ENCODE measurements around the gene USP47. TPM values are rescaled to one million over a fixed set of nuclear protein-coding genes. Genes with fewer than 3 reads are reported as not detected.

USP47 gene
- total RNA-seq, 1 donor from 2014 or later: 71.7 TPM

- Histone ChIP-seq H3K9ac (no peak overlapping the region), H3K4me1 (no peaks in the 10 kb centered on the region), H3F3A (ENCODE audit: low read depth) (no peaks in the 10 kb centered on the region), H3K36me3 (peaks cover 20% of the 10 kb centered on the region), H3K27ac (no peak overlapping the region), H3K27me3 (no peaks in the 10 kb centered on the region), H2AFZ (replicated peaks) (no peak overlapping the region), H4K20me1 (ENCODE audit: low read depth) (no peaks in the 10 kb centered on the region), H3K9me3 (ENCODE audit: low read depth) (no peaks in the 10 kb centered on the region), H3K4me2 (no peak overlapping the region), H3K4me3 (no peak overlapping the region), H3K79me2 (ENCODE audit: low read depth) (no peaks in the 10 kb centered on the region)
- Mint-ChIP-seq H3K36me3 (peaks cover 54% of the 10 kb centered on the region), H3K4me1 (peaks cover 9% of the 10 kb centered on the region), H3K4me3 (no peak overlapping the region), H3K9me3 (no peaks in the 10 kb centered on the region), H3K27ac (no peak overlapping the region), H3K27me3 (ENCODE audit: insufficient read depth, low read depth) (no peaks in the 10 kb centered on the region)
- TF ChIP-seq CTCF (IDR thresholded peaks at IDR 0.05) (no peak), EZH2 (IDR thresholded peaks at IDR 0.05) (no peak)
- no peak for DNase-seq (ENCODE audit: low spot score)
Measured at GRCh38 chr11:11948242-11948947, 106.6 kb downstream of the USP47 start.

GRCh38 chr11:11949482-11949881 is 107.7 kb downstream of the USP47 start:
- Histone ChIP-seq H3K9me3 (ENCODE audit: low read depth) (no peaks in the 10 kb centered on the region), H3K9ac (no peak overlapping the region), H3K4me2 (no peak overlapping the region), H3F3A (ENCODE audit: low read depth) (no peaks in the 10 kb centered on the region), H3K4me1 (no peaks in the 10 kb centered on the region), H2AFZ (replicated peaks) (no peak overlapping the region), H3K36me3 (peaks cover 18% of the 10 kb centered on the region), H3K79me2 (ENCODE audit: low read depth) (no peaks in the 10 kb centered on the region), H4K20me1 (ENCODE audit: low read depth) (no peaks in the 10 kb centered on the region), H3K4me3 (no peak overlapping the region), H3K27me3 (no peaks in the 10 kb centered on the region), H3K27ac (no peak overlapping the region)
- Mint-ChIP-seq H3K27me3 (ENCODE audit: insufficient read depth, low read depth) (no peaks in the 10 kb centered on the region), H3K4me1 (peaks cover 8% of the 10 kb centered on the region), H3K4me3 (no peak overlapping the region), H3K27ac (no peak overlapping the region), H3K9me3 (no peaks in the 10 kb centered on the region), H3K36me3 (peaks cover 53% of the 10 kb centered on the region)
- no peak for DNase-seq (ENCODE audit: low spot score)
- no peak for TF ChIP-seq CTCF (IDR thresholded peaks at IDR 0.05)
- no peak for TF ChIP-seq EZH2 (IDR thresholded peaks at IDR 0.05)
- TF ChIP-seq EZH2phosphoT487 (IDR thresholded peaks at IDR 0.05): no peak

GRCh38 chr11:11952036-11952435 is 110.3 kb downstream of the USP47 start:
- Histone ChIP-seq H3K79me2 (ENCODE audit: low read depth) (no peaks in the 10 kb centered on the region), H3K9me3 (ENCODE audit: low read depth) (no peaks in the 10 kb centered on the region), H3K4me2 (no peak overlapping the region), H3K27me3 (no peaks in the 10 kb centered on the region), H3F3A (ENCODE audit: low read depth) (no peaks in the 10 kb centered on the region), H3K36me3 (peaks cover 16% of the 10 kb centered on the region), H3K4me3 (no peak overlapping the region), H4K20me1 (ENCODE audit: low read depth) (no peaks in the 10 kb centered on the region), H3K27ac (no peak overlapping the region), H3K4me1 (no peaks in the 10 kb centered on the region), H3K9ac (no peak overlapping the region), H2AFZ (replicated peaks) (no peak overlapping the region)
- peaks cover 56% of the 10 kb centered on the region for H3K36me3 Mint-ChIP-seq
- no peak for DNase-seq (ENCODE audit: low spot score)
- no peak overlapping the region for H3K4me3 Mint-ChIP-seq
- no peak for TF ChIP-seq EZH2phosphoT487 (IDR thresholded peaks at IDR 0.05)
- TF ChIP-seq EZH2 (IDR thresholded peaks at IDR 0.05): no peak
- TF ChIP-seq CTCF (IDR thresholded peaks at IDR 0.05): no peak
- H3K4me1 Mint-ChIP-seq: peaks cover under 1% of the 10 kb centered on the region
- no peaks in the 10 kb centered on the region for H3K9me3 Mint-ChIP-seq
- H3K27ac Mint-ChIP-seq: no peak overlapping the region
- no peaks in the 10 kb centered on the region for H3K27me3 Mint-ChIP-seq (ENCODE audit: insufficient read depth, low read depth)

Data from neural progenitor cell (in vitro differentiated cells).